Activated CD4-positive, alpha-beta T cell treated with anti-CD3 and anti-CD28 coated beads for 24 hours (primary cell): ENCODE data around the gene MYO1A.
"Not testable (repeated sequence)": the region's sequence is repeated elsewhere in the genome, so short reads cannot be mapped to it uniquely, and the experiment has no call there.

Experiments
- DNase-seq, 2 donors: peaks; one replicate each; pipeline ENCODE4 v3.0.0-alpha.2; 2020; ENCODE audit warnings: low read depth in 2 of 2

Gene MYO1A

GRCh38 chr12:56993346-56993745, 56.6 kb downstream of the MYO1A start:
- no peak for DNase-seq

- no peak for DNase-seq
Measured at GRCh38 chr12:56991319-56992246, 58.3 kb downstream of the MYO1A start.

- no peak for DNase-seq
Measured at GRCh38 chr12:56990648-56991318, 59.1 kb downstream of the MYO1A start.

- DNase-seq = no peak
Measured at GRCh38 chr12:56989861-56990610, 59.9 kb downstream of the MYO1A start.

GRCh38 chr12:56988207-56988739, 61.7 kb downstream of the MYO1A start:
- no peak for DNase-seq

- peak; percentile 65 to 74 for DNase-seq
Measured at GRCh38 chr12:56987551-56988053, 62.3 kb downstream of the MYO1A start.

GRCh38 chr12:56987011-56987410, 62.9 kb downstream of the MYO1A start:
- no peak for DNase-seq

- not testable (repeated sequence) for DNase-seq
Measured at GRCh38 chr12:56985714-56986113, 64.2 kb downstream of the MYO1A start.

GRCh38 chr12:56983386-56983785, 66.5 kb downstream of the MYO1A start:
- DNase-seq = no peak

- not testable (repeated sequence) for DNase-seq
Measured at GRCh38 chr12:56982578-56983236, 67.2 kb downstream of the MYO1A start.

- no peak for DNase-seq
Measured at GRCh38 chr12:56980941-56981530, 68.9 kb downstream of the MYO1A start.

GRCh38 chr12:56980268-56980667, 69.7 kb downstream of the MYO1A start:
- DNase-seq = no peak

GRCh38 chr12:56979628-56980027, 70.3 kb downstream of the MYO1A start:
- no peak for DNase-seq
